Thymus (tissue), 11 donors: Measurements from ENCODE around the gene HABP2. TPM values are rescaled to one million over a fixed set of nuclear protein-coding genes. Genes with fewer than 3 reads are reported as not detected.

ENCODE experiments used
- DNase-seq, 9 donors: peaks; one replicate each; pipeline ENCODE4 v3.0.0-alpha.2; 2013; ENCODE audit warnings: low spot score in 9 of 9, low read depth in 6 of 9, missing footprints in 1 of 9
- H3K27ac ChIP-seq, 2 donors: one replicate each; pipeline ENCODE4 v1.5.1; 2013; ENCODE audit warnings: control low read depth in 1 of 2, low read depth in 1 of 2, low read length in 1 of 2, mild to moderate bottlenecking in 1 of 2, moderate library complexity in 1 of 2
- H3K27me3 ChIP-seq, 2 donors: one replicate each; pipeline ENCODE4 v1.5.1; 2013; ENCODE audit warnings: low read length in 1 of 2; ENCODE audit not compliant: control insufficient read depth in 2 of 2, insufficient read depth in 1 of 2
- H3K36me3 ChIP-seq, 2 donors: one replicate each; pipeline ENCODE4 v1.5.1; 2013; ENCODE audit warnings: low read length in 1 of 2, mild to moderate bottlenecking in 1 of 2, moderate library complexity in 1 of 2; ENCODE audit not compliant: control insufficient read depth in 2 of 2, insufficient read depth in 2 of 2
- H3K4me1 ChIP-seq, 2 donors: one replicate each; pipeline ENCODE4 v1.5.1; 2013; ENCODE audit warnings: low read length in 2 of 2; ENCODE audit not compliant: control insufficient read depth in 2 of 2, insufficient read depth in 2 of 2
- H3K4me3 ChIP-seq, 2 donors: one replicate each; pipeline ENCODE4 v1.5.1; 2013; ENCODE audit warnings: low read length in 2 of 2, control low read depth in 1 of 2, mild to moderate bottlenecking in 1 of 2
- H3K9me3 ChIP-seq, 2 donors: one replicate each; pipeline ENCODE4 v1.5.1; 2013; ENCODE audit warnings: low read length in 1 of 2, mild to moderate bottlenecking in 1 of 2; ENCODE audit not compliant: control insufficient read depth in 2 of 2, insufficient read depth in 1 of 2
- whole genome bisulfite sequencing: extraction: QIAGEN DNeasy Blood & Tissue Kit; methylation state at CpG from one replicate; pipeline ENCODE4 v1.1.7; 2013; 5-methylcytosine and 5-hydroxymethylcytosine counted together
- polyA plus RNA-seq: library from polyadenylated mRNA; stranded (reverse); fragments of 200-250 nt; gene quantifications from one replicate; pipeline ENCODE4 v1.2.3, GENCODE V29; 2013
- total RNA-seq: library from RNA; stranded (reverse); fragments of 120-200 nt; gene quantifications from one replicate; pipeline ENCODE4 v1.2.4, GENCODE V29; 2013
- donor health status: healthy.

Gene HABP2
- total and polyA plus RNA-seq, 2 donors: 0.19 to 0.96 TPM

GRCh38 chr10:113592380-113592779 is 39.5 kb downstream of the HABP2 start:
- no peak for DNase-seq
- no peak overlapping the region for H3K4me3 ChIP-seq
- no peaks in the 10 kb centered on the region for H3K9me3 ChIP-seq
- 91% methylated on average over 8 of the region's 8 CpGs for WGBS
- no peaks in the 10 kb centered on the region for H3K4me1 ChIP-seq
- H3K27me3 ChIP-seq: peaks cover 0 to 2% of the 10 kb centered on the region in 2 donors
- H3K36me3 ChIP-seq: no peaks in the 10 kb centered on the region
- no peak overlapping the region for H3K27ac ChIP-seq

GRCh38 chr10:113594652-113595051 is 41.8 kb downstream of the HABP2 start:
- Histone ChIP-seq H3K4me3 (no peak overlapping the region), H3K4me1 (no peaks in the 10 kb centered on the region), H3K27me3 (peaks cover 0 to 5% of the 10 kb centered on the region in 2 donors), H3K9me3 (no peaks in the 10 kb centered on the region), H3K27ac (no peak overlapping the region), H3K36me3 (no peaks in the 10 kb centered on the region)
- DNase-seq: no peak
- 93% methylated on average over 13 of the region's 13 CpGs for WGBS

- 98% methylated on average over 3 of the region's 3 CpGs for WGBS
- Histone ChIP-seq H3K27me3 (peaks cover 0 to 4% of the 10 kb centered on the region in 2 donors), H3K27ac (no peak overlapping the region), H3K9me3 (no peaks in the 10 kb centered on the region), H3K4me3 (no peak overlapping the region), H3K36me3 (no peaks in the 10 kb centered on the region), H3K4me1 (no peaks in the 10 kb centered on the region)
- no peak for DNase-seq
These were observed 47.7 kb downstream of the HABP2 start for GRCh38 chr10:113600569-113600968.

GRCh38 chr10:113603057-113603777 is 50.4 kb downstream of the HABP2 start:
- Histone ChIP-seq H3K9me3 (no peaks in the 10 kb centered on the region), H3K4me1 (no peaks in the 10 kb centered on the region), H3K27me3 (no peaks in the 10 kb centered on the region), H3K27ac (no peak overlapping the region), H3K4me3 (no peak overlapping the region), H3K36me3 (no peaks in the 10 kb centered on the region)
- 93% methylated on average over 13 of the region's 13 CpGs for WGBS
- no peak for DNase-seq

- H3K27ac ChIP-seq: no peak overlapping the region
- no peak for DNase-seq
- WGBS: 98% methylated on average over 12 of the region's 12 CpGs
These were observed 51.7 kb downstream of the HABP2 start for GRCh38 chr10:113604572-113604971.

GRCh38 chr10:113605268-113605978 is 52.6 kb downstream of the HABP2 start:
- no peak overlapping the region for H3K4me3 ChIP-seq
- WGBS: 84% methylated on average over 13 of the region's 13 CpGs
- H3K9me3 ChIP-seq: no peaks in the 10 kb centered on the region
- no peaks in the 10 kb centered on the region for H3K36me3 ChIP-seq
- no peaks in the 10 kb centered on the region for H3K4me1 ChIP-seq
- DNase-seq: no peak
- no peak overlapping the region for H3K27ac ChIP-seq
- no peaks in the 10 kb centered on the region for H3K27me3 ChIP-seq

More at GRCh38 chr10:113604572-113604971, 51.7 kb downstream of the HABP2 start:
- no peak overlapping the region for H3K4me3 ChIP-seq
- H3K9me3 ChIP-seq: no peaks in the 10 kb centered on the region
- H3K4me1 ChIP-seq: no peaks in the 10 kb centered on the region
- no peaks in the 10 kb centered on the region for H3K36me3 ChIP-seq
- H3K27me3 ChIP-seq: no peaks in the 10 kb centered on the region

GRCh38 chr10:113609704-113610108 is 56.9 kb downstream of the HABP2 start:
- Histone ChIP-seq H3K4me1 (no peaks in the 10 kb centered on the region), H3K4me3 (no peak overlapping the region), H3K27ac (no peak overlapping the region), H3K27me3 (peaks cover 0 to 22% of the 10 kb centered on the region in 2 donors), H3K9me3 (no peaks in the 10 kb centered on the region), H3K36me3 (no peaks in the 10 kb centered on the region)
- DNase-seq: no peak
- 96% methylated on average over 4 of the region's 4 CpGs for WGBS

GRCh38 chr10:113610631-113611601 is 58.1 kb downstream of the HABP2 start:
- Histone ChIP-seq H3K27me3 (peaks cover 0 to 28% of the 10 kb centered on the region in 2 donors), H3K4me1 (no peaks in the 10 kb centered on the region), H3K27ac (no peak overlapping the region), H3K9me3 (no peaks in the 10 kb centered on the region), H3K36me3 (no peaks in the 10 kb centered on the region), H3K4me3 (no peak overlapping the region)
- 59% methylated on average over 26 of the region's 26 CpGs for WGBS
- no peak for DNase-seq
